Stimulated activated CD8-positive, alpha-beta memory T cell treated with anti-CD3 and anti-CD28 coated beads, Interleukin-4, amount 100 ng/mL, for 24 hours (primary cell): ENCODE data around the gene CAGE1.
A peak's percentile ranks its signal among the peaks of the same experiment; 100 is the strongest.
"Not testable (repeated sequence)": the region's sequence is repeated elsewhere in the genome, so short reads cannot be mapped to it uniquely, and the experiment has no call there.

Experiments used
- DNase-seq: peaks from one replicate; pipeline ENCODE4 v3.0.0-alpha.2; 2020; ENCODE audit warnings: low read depth

The CAGE1 gene

GRCh38 chr6:7338031-7338430 lies 51.5 kb downstream of the CAGE1 start:
- no peak for DNase-seq

- no peak for DNase-seq
Measured at GRCh38 chr6:7335519-7335918, 54.0 kb downstream of the CAGE1 start.

GRCh38 chr6:7334685-7335084 lies 54.9 kb downstream of the CAGE1 start:
- DNase-seq: no peak

GRCh38 chr6:7332090-7332745 lies 57.3 kb downstream of the CAGE1 start:
- no peak for DNase-seq

GRCh38 chr6:7331452-7331851 lies 58.1 kb downstream of the CAGE1 start:
- no peak for DNase-seq

- DNase-seq: no peak
Measured at GRCh38 chr6:7328243-7328642, 61.3 kb downstream of the CAGE1 start.

GRCh38 chr6:7325750-7326149 lies 63.8 kb downstream of the CAGE1 start:
- DNase-seq: no peak

- DNase-seq: no peak
Measured at GRCh38 chr6:7324520-7324919, 65.0 kb downstream of the CAGE1 start.

GRCh38 chr6:7323074-7323473 lies 66.5 kb downstream of the CAGE1 start:
- no peak for DNase-seq

- not testable (repeated sequence) for DNase-seq
Measured at GRCh38 chr6:7321866-7322265, 67.7 kb downstream of the CAGE1 start.

- not testable (repeated sequence) for DNase-seq
Measured at GRCh38 chr6:7319406-7319805, 70.1 kb downstream of the CAGE1 start.

- DNase-seq: no peak
Measured at GRCh38 chr6:7317538-7317937, 72.0 kb downstream of the CAGE1 start.

GRCh38 chr6:7316658-7317533 lies 72.6 kb downstream of the CAGE1 start:
- no peak for DNase-seq

- no peak for DNase-seq
Measured at GRCh38 chr6:7315948-7316365, 73.6 kb downstream of the CAGE1 start.

GRCh38 chr6:7315087-7315947 lies 74.2 kb downstream of the CAGE1 start:
- not testable (repeated sequence) for DNase-seq

GRCh38 chr6:7314414-7314813 lies 75.1 kb downstream of the CAGE1 start:
- no peak for DNase-seq

- DNase-seq: no peak
Measured at GRCh38 chr6:7313505-7314165, 75.9 kb downstream of the CAGE1 start.

- peak; percentile 94 for DNase-seq
Measured at GRCh38 chr6:7312616-7313504, 76.7 kb downstream of the CAGE1 start, which contains the start of gene SSR1. TSS of gene SSR1 (minus strand) at chr6:7313199. CDS start at chr6:7313120, 79 bp downstream.

- DNase-seq: peak; percentile 26
Measured at GRCh38 chr6:7311917-7312615, 77.5 kb downstream of the CAGE1 start.

- no peak for DNase-seq
Measured at GRCh38 chr6:7311176-7311575, 78.4 kb downstream of the CAGE1 start.
